DMS53 treated with DMSO at 0.1 percent for 48 hours (cell line): ENCODE data around the gene CLIP1.
A peak's percentile ranks its signal among the peaks of the same experiment; 100 is the strongest.
"Not testable (repeated sequence)": the region's sequence is repeated elsewhere in the genome, so short reads cannot be mapped to it uniquely, and the experiment has no call there.

Experiments used
- DNase-seq: peaks from one replicate; lab custom pipeline; 2025; ENCODE audit not compliant: unreplicated experiment; lab: John Stamatoyannopoulos, UW

Gene CLIP1

GRCh38 chr12:122437656-122438121 is 15.2 kb upstream of the CLIP1 start:
- no peak for DNase-seq

GRCh38 chr12:122435186-122435585 is 12.7 kb upstream of the CLIP1 start:
- no peak for DNase-seq

DNA sequence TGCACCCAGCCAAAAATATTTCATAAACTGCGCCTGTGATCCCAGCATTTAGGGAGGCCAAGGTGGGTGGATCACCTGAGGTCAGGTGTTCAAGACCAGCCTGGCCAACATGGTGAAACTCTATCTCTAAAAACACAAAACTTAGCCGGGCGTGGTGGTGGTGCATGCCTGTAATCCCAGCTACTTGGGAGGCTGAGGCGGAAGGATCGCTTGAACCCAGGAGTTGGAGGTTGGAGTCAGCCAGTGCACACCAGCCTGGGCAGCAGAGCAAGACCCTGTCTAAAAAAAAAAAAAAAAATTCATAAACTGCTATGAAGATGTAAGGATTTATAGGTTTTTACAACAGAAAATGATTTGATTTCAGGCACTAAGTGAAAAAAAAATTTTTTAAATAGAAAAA is 6.6 kb upstream of the CLIP1 start:
- DNase-seq = not testable (repeated sequence)

- no peak for DNase-seq
Measured at GRCh38 chr12:122427403-122427802, 4.9 kb upstream of the CLIP1 start.

- no peak for DNase-seq
Measured at GRCh38 chr12:122423258-122424165, 1.0 kb upstream of the CLIP1 start.

GRCh38 chr12:122422730-122423257 is 325 bp upstream of the CLIP1 start:
- DNase-seq = peak; percentile 25

DNA sequence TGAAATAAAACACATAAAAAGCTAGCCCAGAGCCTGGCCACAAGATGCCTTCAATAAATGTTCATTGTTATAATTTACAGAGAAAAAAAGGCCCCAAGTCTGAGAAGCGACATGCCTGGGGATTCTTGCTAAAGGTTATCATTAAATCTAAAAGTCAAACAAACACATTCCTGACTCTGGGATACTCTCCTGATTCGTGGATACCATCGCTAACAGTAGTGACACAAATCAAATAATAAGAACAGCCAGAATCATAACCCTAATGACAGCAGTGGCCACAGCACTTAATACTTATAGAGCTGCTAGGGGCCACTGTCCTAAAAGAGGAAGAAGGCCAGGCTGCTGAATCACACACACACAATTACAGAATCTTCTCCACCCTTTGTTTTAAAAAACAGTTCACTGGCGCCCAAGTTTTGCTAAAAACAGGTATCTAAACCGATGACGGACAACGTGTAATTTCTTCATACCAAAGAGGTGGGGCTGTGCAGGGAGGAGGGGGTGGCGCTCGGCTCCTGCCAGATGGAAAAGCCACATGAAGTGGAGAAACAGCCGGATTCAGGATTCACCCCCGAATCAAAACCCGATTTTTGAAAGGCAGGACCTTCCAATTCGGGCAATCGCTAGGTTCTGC is 1.2 kb downstream of the CLIP1 start:
- no peak for DNase-seq

- no peak for DNase-seq
Measured at GRCh38 chr12:122420471-122421162, 1.9 kb downstream of the CLIP1 start.

DNA sequence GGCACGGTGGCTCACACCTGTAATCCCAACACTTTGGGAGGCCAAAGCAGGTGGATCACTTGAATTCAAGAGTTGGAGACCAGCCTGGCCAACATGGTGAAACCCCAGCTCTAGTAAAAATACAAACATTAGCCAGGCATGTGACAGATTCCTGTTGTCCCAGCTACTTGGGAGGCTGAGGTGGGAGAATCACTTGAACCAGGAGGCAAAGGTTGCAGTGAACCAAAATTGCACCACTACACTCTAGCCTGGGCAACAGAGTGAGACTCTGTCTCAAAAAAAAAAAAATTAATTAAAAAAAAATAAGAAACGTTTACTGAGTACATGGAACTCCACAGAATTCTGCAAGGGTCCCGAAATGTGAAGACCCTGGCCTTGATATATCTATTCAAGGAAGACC is 3.4 kb downstream of the CLIP1 start:
- DNase-seq = not testable (repeated sequence)

GRCh38 chr12:122415665-122416064 is 6.8 kb downstream of the CLIP1 start:
- DNase-seq = not testable (repeated sequence)

- DNase-seq = no peak
Measured at GRCh38 chr12:122413516-122414404, 8.7 kb downstream of the CLIP1 start.

DNA sequence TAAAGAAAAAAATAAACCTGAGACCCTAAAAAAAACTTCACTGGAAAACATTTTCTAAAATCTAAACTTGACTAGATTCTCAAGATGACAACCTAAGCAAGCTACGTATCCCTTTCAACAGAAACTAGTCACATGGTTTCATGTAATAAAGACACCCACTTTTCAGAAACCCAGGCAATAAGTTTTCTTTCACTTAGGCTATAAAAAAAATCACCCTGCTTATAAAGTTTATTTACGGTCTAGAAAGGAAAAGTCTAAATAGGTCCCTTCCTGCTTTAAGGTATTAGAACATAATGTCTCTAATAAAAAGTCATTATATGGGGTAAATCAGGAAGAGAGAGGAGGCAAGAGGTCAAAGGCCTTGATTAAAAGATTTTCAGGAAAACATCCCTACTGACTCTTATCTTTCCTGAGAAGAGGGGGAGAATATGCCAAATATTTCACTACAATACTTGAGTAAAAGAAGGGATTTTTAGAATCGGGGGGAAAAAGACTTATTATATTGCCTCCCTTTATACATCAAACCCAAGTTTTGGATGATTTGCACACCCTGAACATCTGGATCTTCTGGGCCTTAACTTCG is 9.5 kb downstream of the CLIP1 start:
- no peak for DNase-seq

GRCh38 chr12:122411537-122411936 is 10.9 kb downstream of the CLIP1 start:
- no peak for DNase-seq

- DNase-seq = no peak
Measured at GRCh38 chr12:122407208-122407607, 15.3 kb downstream of the CLIP1 start.

- no peak for DNase-seq
Measured at GRCh38 chr12:122406701-122407164, 15.7 kb downstream of the CLIP1 start.

GRCh38 chr12:122403831-122404230 is 18.6 kb downstream of the CLIP1 start:
- DNase-seq = no peak

GRCh38 chr12:122403115-122403770 is 19.2 kb downstream of the CLIP1 start:
- no peak for DNase-seq

GRCh38 chr12:122402264-122402663 is 20.2 kb downstream of the CLIP1 start:
- no peak for DNase-seq

- peak; percentile 83 for DNase-seq
Measured at GRCh38 chr12:122399592-122400373, 22.7 kb downstream of the CLIP1 start.
